Neural cell (in vitro differentiated cells): ENCODE results near the gene TUBGCP2. TPM values are rescaled to one million over a fixed set of nuclear protein-coding genes. Genes with fewer than 3 reads are reported as not detected.

Experiments
- H2AFZ ChIP-seq: fragments of 200-600, 300-800 bp; sonication (generic), shearing (Covaris generic); 2 replicates; pipeline ENCODE4 v1.6.0; 2014; ENCODE audit warnings: low read depth, mild to moderate bottlenecking, antibody characterized with exemption, low read length, moderate library complexity
- H3F3A ChIP-seq: fragments of 200-600 bp; shearing (Covaris generic); 2 replicates; pipeline ENCODE4 v1.6.1; 2016; ENCODE audit warnings: mild to moderate bottlenecking, moderate library complexity, mixed read lengths, antibody characterized with exemption, low read length; ENCODE audit not compliant: insufficient read depth, poor library complexity, severe bottlenecking
- H3K27ac ChIP-seq: fragments of 200-600, 300-800 bp; sonication (generic), shearing (Covaris generic); 2 replicates; pipeline ENCODE4 v1.5.1; 2014; ENCODE audit warnings: mild to moderate bottlenecking, low read length, moderate library complexity
- H3K27me3 ChIP-seq: fragments of 300-800, 200-600 bp; sonication (generic), shearing (Covaris generic); 2 replicates; pipeline ENCODE4 v1.6.0; 2014; ENCODE audit warnings: mild to moderate bottlenecking, low read depth, low read length, moderate library complexity; ENCODE audit not compliant: insufficient read depth
- H3K36me3 ChIP-seq: fragments of 300-800, 200-600 bp; sonication (generic), shearing (Covaris generic); 2 replicates; pipeline ENCODE4 v1.5.1; 2014; ENCODE audit warnings: mild to moderate bottlenecking, antibody characterized with exemption, low read length, moderate library complexity; ENCODE audit not compliant: insufficient read depth
- H3K4me2 ChIP-seq: fragments of 300-800, 200-600 bp; sonication (generic), shearing (Covaris generic); 2 replicates; pipeline ENCODE4 v1.6.0; 2014; ENCODE audit warnings: mild to moderate bottlenecking, low read length
- H3K4me3 ChIP-seq: fragments of 300-800, 200-600 bp; sonication (generic), shearing (Covaris generic); 2 replicates; pipeline ENCODE4 v1.5.1; 2014; ENCODE audit warnings: mild to moderate bottlenecking, low read length, moderate library complexity
- H3K79me2 ChIP-seq: fragments of 200-600 bp; shearing (Covaris generic); replicated peaks from 2 replicates; pipeline ENCODE4 v1.6.0; 2014; ENCODE audit warnings: mild to moderate bottlenecking, low read length, moderate library complexity; ENCODE audit not compliant: insufficient read depth
- H3K9ac ChIP-seq: fragments of 300-800, 200-600 bp; sonication (generic), shearing (Covaris generic); 2 replicates; pipeline ENCODE4 v1.6.1; 2016; ENCODE audit warnings: mild to moderate bottlenecking, low read length, mixed read lengths
- H3K9me2 ChIP-seq: fragments of 200-600 bp; shearing (Covaris generic); 2 replicates; pipeline ENCODE4 v1.6.1; 2016; ENCODE audit warnings: mild to moderate bottlenecking, low read length, mixed read lengths; ENCODE audit not compliant: insufficient read depth
- H3K9me3 ChIP-seq: fragments of 200-600, 300-800 bp; sonication (generic), shearing (Covaris generic); 2 replicates; pipeline ENCODE4 v1.6.1; 2016; ENCODE audit warnings: mild to moderate bottlenecking, mixed run types, low read length, moderate library complexity, mixed read lengths
- H4K20me1 ChIP-seq: fragments of 200-600 bp; shearing (Covaris generic); 2 replicates; pipeline ENCODE4 v1.6.1; 2016; ENCODE audit warnings: mild to moderate bottlenecking, mixed run types; ENCODE audit not compliant: insufficient read depth
- EP300 ChIP-seq: fragments of 450-650 bp; conservative IDR thresholded peaks from 2 replicates; pipeline ENCODE4 v1.6.1; 2014; ENCODE audit warnings: antibody characterized with exemption, mild to moderate bottlenecking, moderate library complexity; ENCODE audit not compliant: poor library complexity, severe bottlenecking
- EZH2 ChIP-seq: fragments of 200-600, 300-800 bp; shearing (Covaris generic), sonication (generic); IDR thresholded peaks from 2 replicates; pipeline ENCODE4 v1.6.1; 2014; ENCODE audit warnings: antibody characterized with exemption, low read length, borderline replicate concordance, mild to moderate bottlenecking; ENCODE audit not compliant: insufficient read depth, poor library complexity, severe bottlenecking
- MXI1 ChIP-seq: fragments of 450-650 bp; conservative IDR thresholded peaks from 2 replicates; pipeline ENCODE4 v1.6.1; 2014; ENCODE audit warnings: antibody characterized with exemption, mild to moderate bottlenecking; ENCODE audit not compliant: poor library complexity, severe bottlenecking
- POLR2AphosphoS5 ChIP-seq: IDR thresholded peaks from 2 replicates; pipeline ENCODE4 v1.6.1; 2012
- RAD21 ChIP-seq: fragments of 450-650 bp; conservative IDR thresholded peaks from 2 replicates; pipeline ENCODE4 v1.6.1; 2014; ENCODE audit warnings: antibody characterized with exemption, mild to moderate bottlenecking, moderate library complexity
- REST ChIP-seq: IDR thresholded peaks from 2 replicates; pipeline ENCODE4 v1.6.1; 2012; ENCODE audit warnings: borderline replicate concordance
- SMC3 ChIP-seq: fragments of 450-650 bp; conservative IDR thresholded peaks from 2 replicates; pipeline ENCODE4 v1.6.1; 2014; ENCODE audit warnings: antibody characterized with exemption, mild to moderate bottlenecking, moderate library complexity; ENCODE audit not compliant: poor library complexity
- TAF1 ChIP-seq: IDR thresholded peaks from 2 replicates; pipeline ENCODE4 v1.6.1; 2012; ENCODE audit warnings: low read depth
- polyA plus RNA-seq: library from polyadenylated mRNA; depleted of rRNA; stranded (reverse); fragments of >200 nt; gene quantifications from 2 replicates; pipeline ENCODE4 v1.2.3, GENCODE V29; 2014
- TF ChIP-seq, protein P1 (sequence below): fragments of 450-650 bp; IDR thresholded peaks from 2 replicates; pipeline ENCODE4 v1.5.1; 2014; ENCODE audit warnings: antibody characterized with exemption, mild to moderate bottlenecking, moderate library complexity; ENCODE audit not compliant: poor library complexity, severe bottlenecking

TUBGCP2 gene
- polyA plus RNA-seq, 1 donor from 2014 or later = 34.5 TPM

DNA sequence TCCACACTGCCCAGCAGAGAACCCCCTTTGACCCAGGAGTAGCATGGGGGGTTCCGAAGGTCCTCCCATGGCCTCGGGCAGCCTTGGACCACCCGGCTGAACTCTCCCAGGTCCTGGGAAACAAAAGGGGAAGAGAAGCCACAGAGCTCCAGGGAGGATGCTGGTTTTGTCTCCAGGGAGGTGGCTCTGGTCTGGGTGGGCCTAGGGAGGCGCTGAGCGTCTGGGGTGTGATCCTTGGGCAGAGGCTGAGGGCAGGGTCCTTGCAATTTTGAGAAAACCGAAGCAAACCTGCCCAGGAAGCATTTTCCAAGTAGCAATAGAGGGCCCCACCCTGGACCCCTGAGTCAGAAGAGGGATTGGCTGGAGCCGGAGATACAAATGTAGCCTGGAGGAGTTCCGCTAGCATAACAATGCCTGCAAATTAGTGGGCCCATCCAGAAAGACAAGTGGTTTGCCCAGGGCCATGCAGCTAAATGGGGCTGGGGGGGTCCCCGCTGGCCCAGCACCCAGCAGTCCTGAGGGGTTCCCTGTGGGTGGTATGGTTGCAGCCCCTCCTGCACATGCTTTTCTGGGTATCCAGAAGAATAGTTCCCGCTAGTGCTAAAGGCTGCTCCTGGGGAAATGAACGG is 76.6 kb downstream of the TUBGCP2 start:
- Histone ChIP-seq H3K79me2 (no peaks in the 10 kb centered on the region), H3K9me3 (no peaks in the 10 kb centered on the region), H3K4me3 (no peak overlapping the region), H3K27me3 (peaks cover 80% of the 10 kb centered on the region), H3K4me2 (no peak overlapping the region), H3K9me2 (no peaks in the 10 kb centered on the region), H3F3A (no peaks in the 10 kb centered on the region), H2AFZ (no peak overlapping the region), H3K36me3 (no peaks in the 10 kb centered on the region), H4K20me1 (no peaks in the 10 kb centered on the region), H3K9ac (no peak overlapping the region), H3K27ac (no peak overlapping the region)
- TF ChIP-seq REST (no peak), TAF1 (no peak), EP300 (no peak), RAD21 (no peak), SMC3 (no peak), MXI1 (no peak), EZH2 (no peak), POLR2AphosphoS5 (no peak)
- TF ChIP-seq, protein P1, sequence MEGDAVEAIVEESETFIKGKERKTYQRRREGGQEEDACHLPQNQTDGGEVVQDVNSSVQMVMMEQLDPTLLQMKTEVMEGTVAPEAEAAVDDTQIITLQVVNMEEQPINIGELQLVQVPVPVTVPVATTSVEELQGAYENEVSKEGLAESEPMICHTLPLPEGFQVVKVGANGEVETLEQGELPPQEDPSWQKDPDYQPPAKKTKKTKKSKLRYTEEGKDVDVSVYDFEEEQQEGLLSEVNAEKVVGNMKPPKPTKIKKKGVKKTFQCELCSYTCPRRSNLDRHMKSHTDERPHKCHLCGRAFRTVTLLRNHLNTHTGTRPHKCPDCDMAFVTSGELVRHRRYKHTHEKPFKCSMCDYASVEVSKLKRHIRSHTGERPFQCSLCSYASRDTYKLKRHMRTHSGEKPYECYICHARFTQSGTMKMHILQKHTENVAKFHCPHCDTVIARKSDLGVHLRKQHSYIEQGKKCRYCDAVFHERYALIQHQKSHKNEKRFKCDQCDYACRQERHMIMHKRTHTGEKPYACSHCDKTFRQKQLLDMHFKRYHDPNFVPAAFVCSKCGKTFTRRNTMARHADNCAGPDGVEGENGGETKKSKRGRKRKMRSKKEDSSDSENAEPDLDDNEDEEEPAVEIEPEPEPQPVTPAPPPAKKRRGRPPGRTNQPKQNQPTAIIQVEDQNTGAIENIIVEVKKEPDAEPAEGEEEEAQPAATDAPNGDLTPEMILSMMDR = no peak

GRCh38 chr10:133231244-133231945 is 77.3 kb downstream of the TUBGCP2 start:
- no peak overlapping the region for H3K4me2 ChIP-seq
- H3K4me3 ChIP-seq = no peak overlapping the region
- TF ChIP-seq POLR2AphosphoS5 = no peak
- TF ChIP-seq EZH2 = peak; percentile 28
- TF ChIP-seq SMC3 = no peak
- TF ChIP-seq EP300 = no peak
- TF ChIP-seq, protein P1 = no peak
- TF ChIP-seq REST = no peak

More at GRCh38 chr10:133231244-133231945, 77.3 kb downstream of the TUBGCP2 start:
- H3K9me3 ChIP-seq = no peaks in the 10 kb centered on the region
- no peak overlapping the region for H3K27ac ChIP-seq
- H3F3A ChIP-seq = no peaks in the 10 kb centered on the region
- no peaks in the 10 kb centered on the region for H3K9me2 ChIP-seq
- no peaks in the 10 kb centered on the region for H3K36me3 ChIP-seq
- H3K27me3 ChIP-seq = peaks cover 74% of the 10 kb centered on the region
- H3K9ac ChIP-seq = no peak overlapping the region
- H3K79me2 ChIP-seq = no peaks in the 10 kb centered on the region
- no peaks in the 10 kb centered on the region for H4K20me1 ChIP-seq
- no peak overlapping the region for H2AFZ ChIP-seq
